ENCODE measurements around the gene NME2. TPM values are rescaled to one million over a fixed set of nuclear protein-coding genes. Genes with fewer than 3 reads are reported as not detected.

Gene NME2
- total RNA-seq, 1 donor from 2014 or later: 476 TPM

- H3K27me3 Mint-ChIP-seq (ENCODE audit: unreplicated experiment): peaks cover 2% of the 10 kb centered on the region
- no peak overlapping the region for H3K27ac Mint-ChIP-seq (ENCODE audit: unreplicated experiment)
- DNase-seq (ENCODE audit: low spot score): no peak
- H3K36me3 Mint-ChIP-seq (ENCODE audit: low read depth, unreplicated experiment): peaks cover 11% of the 10 kb centered on the region
- H3K4me1 Mint-ChIP-seq (ENCODE audit: unreplicated experiment): peaks cover 13% of the 10 kb centered on the region
- TF ChIP-seq CTCF (IDR thresholded peaks at IDR 0.05; ENCODE audit: unreplicated experiment): no peak
- no peak overlapping the region for H3K4me3 Mint-ChIP-seq (ENCODE audit: unreplicated experiment)
- no peaks in the 10 kb centered on the region for H3K9me3 Mint-ChIP-seq (ENCODE audit: unreplicated experiment)
Measured at GRCh38 chr17:51221322-51221721, 55.1 kb downstream of the NME2 start.

Other genes with a start within 250 kb of the NME2 start
- 107 TPM for gene SPAG9, start 45.5 kb upstream of the NME2 start, total RNA-seq (ENCODE audit: unreplicated experiment)
- 57.3 TPM for gene NME1, start 12.9 kb upstream of the NME2 start, total RNA-seq (ENCODE audit: unreplicated experiment)
- gene MBTD1, start 93.6 kb downstream of the NME2 start, total RNA-seq (ENCODE audit: unreplicated experiment): 24.4 TPM
- 31.5 TPM for gene UTP18, start 94.1 kb downstream of the NME2 start, total RNA-seq (ENCODE audit: unreplicated experiment)